ENCODE results near the gene RAB2B. TPM values are rescaled to one million over a fixed set of nuclear protein-coding genes. Genes with fewer than 3 reads are reported as not detected.
A peak's percentile ranks its signal among the peaks of the same experiment; 100 is the strongest.

RAB2B gene
- total RNA-seq, 1 donor from 2014 or later: 19.4 TPM

GRCh38 chr14:21521501-21521900 lies 44.7 kb upstream of the RAB2B start:
- Histone ChIP-seq H3K27me3 (no peaks in the 10 kb centered on the region), H3K27ac (no peak overlapping the region), H3K36me3 (no peaks in the 10 kb centered on the region), H3K9me3 (no peaks in the 10 kb centered on the region), H3K4me3 (no peak overlapping the region), H3K4me1 (no peaks in the 10 kb centered on the region)
- intact Hi-C loops (cut with DNase I): no loop called here
- no peak for DNase-seq (ENCODE audit: extremely low spot score in 2 of 2)
- TF ChIP-seq POLR2A (IDR thresholded peaks at IDR 0.05): no peak
- TF ChIP-seq POLR2AphosphoS5 (IDR thresholded peaks at IDR 0.05; ENCODE audit: insufficient read depth in 1 of 2, low read depth in 1 of 2): no peak
- TF ChIP-seq, protein P1, sequence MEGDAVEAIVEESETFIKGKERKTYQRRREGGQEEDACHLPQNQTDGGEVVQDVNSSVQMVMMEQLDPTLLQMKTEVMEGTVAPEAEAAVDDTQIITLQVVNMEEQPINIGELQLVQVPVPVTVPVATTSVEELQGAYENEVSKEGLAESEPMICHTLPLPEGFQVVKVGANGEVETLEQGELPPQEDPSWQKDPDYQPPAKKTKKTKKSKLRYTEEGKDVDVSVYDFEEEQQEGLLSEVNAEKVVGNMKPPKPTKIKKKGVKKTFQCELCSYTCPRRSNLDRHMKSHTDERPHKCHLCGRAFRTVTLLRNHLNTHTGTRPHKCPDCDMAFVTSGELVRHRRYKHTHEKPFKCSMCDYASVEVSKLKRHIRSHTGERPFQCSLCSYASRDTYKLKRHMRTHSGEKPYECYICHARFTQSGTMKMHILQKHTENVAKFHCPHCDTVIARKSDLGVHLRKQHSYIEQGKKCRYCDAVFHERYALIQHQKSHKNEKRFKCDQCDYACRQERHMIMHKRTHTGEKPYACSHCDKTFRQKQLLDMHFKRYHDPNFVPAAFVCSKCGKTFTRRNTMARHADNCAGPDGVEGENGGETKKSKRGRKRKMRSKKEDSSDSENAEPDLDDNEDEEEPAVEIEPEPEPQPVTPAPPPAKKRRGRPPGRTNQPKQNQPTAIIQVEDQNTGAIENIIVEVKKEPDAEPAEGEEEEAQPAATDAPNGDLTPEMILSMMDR (IDR thresholded peaks at IDR 0.05): no peak

- Histone ChIP-seq H3K4me3 (no peak overlapping the region), H3K27ac (no peak overlapping the region), H3K4me1 (no peaks in the 10 kb centered on the region), H3K27me3 (no peaks in the 10 kb centered on the region), H3K36me3 (no peaks in the 10 kb centered on the region), H3K9me3 (no peaks in the 10 kb centered on the region)
- DNase-seq (ENCODE audit: extremely low spot score in 2 of 2): no peak
- no peak for TF ChIP-seq POLR2AphosphoS5 (IDR thresholded peaks at IDR 0.05; ENCODE audit: insufficient read depth in 1 of 2, low read depth in 1 of 2)
- TF ChIP-seq, protein P1 (IDR thresholded peaks at IDR 0.05): no peak
- no peak for TF ChIP-seq POLR2A (IDR thresholded peaks at IDR 0.05)
- intact Hi-C loops (cut with DNase I): no loop called here
Observed at GRCh38 chr14:21520767-21521166, 44.0 kb upstream of the RAB2B start.

DNA sequence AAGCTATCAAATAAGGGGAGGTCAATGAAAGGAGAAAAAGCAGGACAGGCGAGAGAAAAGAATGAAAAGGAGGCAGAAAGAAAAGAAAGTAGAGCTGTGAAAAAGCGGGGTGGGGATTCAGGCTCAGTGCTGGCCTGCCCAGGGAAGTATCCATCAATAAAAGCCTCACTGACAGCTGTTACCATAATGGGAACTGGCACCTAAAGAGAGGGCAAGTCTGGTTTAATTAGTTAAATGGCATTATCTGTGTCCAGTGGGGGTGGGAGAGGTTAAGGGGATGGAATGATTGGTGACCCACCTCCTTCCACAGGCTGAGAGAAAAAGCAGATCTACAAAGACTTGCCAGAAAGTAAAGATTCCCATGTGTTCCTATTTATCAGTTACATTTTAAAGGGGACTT lies 42.0 kb upstream of the RAB2B start:
- Histone ChIP-seq H3K27me3 (no peaks in the 10 kb centered on the region), H3K9me3 (no peaks in the 10 kb centered on the region), H3K27ac (no peak overlapping the region), H3K36me3 (no peaks in the 10 kb centered on the region), H3K4me3 (no peak overlapping the region), H3K4me1 (no peaks in the 10 kb centered on the region)
- intact Hi-C loops (cut with DNase I): no loop called here
- TF ChIP-seq, protein P1 (IDR thresholded peaks at IDR 0.05): no peak
- TF ChIP-seq POLR2A (IDR thresholded peaks at IDR 0.05) (no peak), POLR2AphosphoS5 (IDR thresholded peaks at IDR 0.05; ENCODE audit: insufficient read depth in 1 of 2, low read depth in 1 of 2) (no peak)
- no peak for DNase-seq (ENCODE audit: extremely low spot score in 2 of 2)

DNA sequence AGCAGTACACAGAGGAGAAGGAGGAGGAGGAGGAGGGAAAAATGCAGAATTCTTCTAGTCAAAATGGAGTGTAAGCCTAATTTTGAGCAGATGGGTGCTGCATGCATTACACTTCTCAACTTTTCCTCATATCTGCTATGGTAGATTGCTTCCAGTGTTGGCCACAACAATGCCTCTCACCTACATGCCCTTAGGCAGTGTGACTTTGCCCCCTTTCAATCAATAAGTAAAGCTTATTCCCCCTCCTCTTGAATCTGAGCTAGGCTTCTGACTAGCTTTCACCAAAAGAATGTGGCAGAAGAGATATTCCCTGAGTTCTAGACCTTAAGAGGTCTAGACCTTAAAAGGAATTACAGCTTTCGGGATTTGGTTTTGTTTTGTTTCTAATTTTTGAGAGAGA lies 37.6 kb upstream of the RAB2B start:
- no peaks in the 10 kb centered on the region for H3K9me3 ChIP-seq
- no peaks in the 10 kb centered on the region for H3K36me3 ChIP-seq
- DNase-seq (ENCODE audit: extremely low spot score in 2 of 2): no peak
- intact Hi-C loops (cut with DNase I): no loop called here
- no peak overlapping the region for H3K4me3 ChIP-seq
- H3K27ac ChIP-seq: no peak overlapping the region
- peaks cover 13% of the 10 kb centered on the region for H3K4me1 ChIP-seq
- no peaks in the 10 kb centered on the region for H3K27me3 ChIP-seq
- TF ChIP-seq POLR2A (IDR thresholded peaks at IDR 0.05) (no peak), POLR2AphosphoS5 (IDR thresholded peaks at IDR 0.05; ENCODE audit: insufficient read depth in 1 of 2, low read depth in 1 of 2) (no peak)
- TF ChIP-seq, protein P1 (IDR thresholded peaks at IDR 0.05): no peak

DNA sequence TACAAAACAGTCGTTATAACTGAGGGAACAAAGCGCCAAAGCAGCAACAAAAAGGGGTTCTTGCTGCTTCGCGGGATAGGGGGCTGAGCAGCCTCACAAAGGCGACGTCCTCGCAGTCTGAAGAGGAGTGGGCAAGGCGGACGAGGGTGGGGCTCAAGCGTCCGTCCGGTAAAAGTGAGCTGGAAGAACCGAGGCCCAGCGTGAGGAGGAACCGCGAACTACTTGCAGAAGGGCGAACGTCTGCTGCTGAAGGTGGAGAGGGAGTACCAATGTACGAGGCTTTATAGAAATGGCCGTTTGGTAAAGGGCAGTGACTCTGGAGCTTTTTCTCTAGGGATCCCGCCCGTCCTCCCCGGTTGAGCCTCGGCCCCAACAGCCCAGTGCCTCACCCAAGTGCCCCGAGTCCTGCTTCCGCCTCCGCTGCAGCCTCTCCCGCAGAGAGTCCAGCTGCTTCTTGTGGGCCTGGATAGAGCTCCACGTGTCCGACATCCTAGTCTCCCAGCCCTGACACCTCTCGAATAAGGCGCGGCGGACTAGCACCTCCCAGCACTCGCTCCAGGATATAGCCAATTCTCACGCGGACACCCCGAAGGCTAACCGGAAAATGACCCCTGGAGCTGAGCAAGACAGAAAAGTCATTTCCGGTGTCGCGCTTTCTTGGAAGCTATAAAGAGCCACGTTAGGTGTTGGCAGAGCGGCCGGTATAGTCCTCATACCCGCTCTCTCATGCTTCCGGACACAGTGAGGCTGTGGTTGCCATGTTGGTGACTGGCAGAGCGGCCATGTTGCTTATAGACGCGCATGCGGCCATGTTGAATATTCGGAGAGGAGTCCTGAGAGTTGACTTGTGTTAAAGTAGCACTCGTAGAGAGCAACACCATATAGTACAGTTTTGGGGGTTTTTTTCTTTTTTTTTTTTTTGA lies 34.2 kb upstream of the RAB2B start, which contains the start of gene METTL3:
METTL3 (minus strand) TSS at position 606 of the 923 bp plus-strand sequence; CDS start at position 489, 117 bp downstream.
- intact Hi-C loops (cut with DNase I): no loop called here
- no peaks in the 10 kb centered on the region for H3K9me3 ChIP-seq
- H3K4me3 ChIP-seq: peak within 1 kb of the TSS; percentile 74 to 90
- DNase-seq (ENCODE audit: extremely low spot score in 2 of 2): peak; percentile 97 to 99
- TF ChIP-seq POLR2A (IDR thresholded peaks at IDR 0.05): no peak
- TF ChIP-seq POLR2AphosphoS5 (IDR thresholded peaks at IDR 0.05; ENCODE audit: insufficient read depth in 1 of 2, low read depth in 1 of 2): peak; percentile 85 to 96
- TF ChIP-seq, protein P1 (IDR thresholded peaks at IDR 0.05): peak in 1 of 3 experiments; percentile 29
- H3K27me3 ChIP-seq: no peaks in the 10 kb centered on the region
- peaks cover 20% of the 10 kb centered on the region for H3K4me1 ChIP-seq
- H3K36me3 ChIP-seq: no peaks in the 10 kb centered on the region
- peak within 1 kb of the TSS; percentile 73 for H3K27ac ChIP-seq
